H1 (cell line): ENCODE data around the gene GCH1. TPM values are rescaled to one million over a fixed set of nuclear protein-coding genes. Genes with fewer than 3 reads are reported as not detected.

Experiments
- CTCF ChIA-PET: fragments of 300-600 bp; sonication (Branson Sonifier 250); formaldehyde crosslinking; loops from one replicate; lab custom pipeline; 2021; ENCODE audit not compliant: partially characterized antibody; lab: Charles Lee
- POLR2A ChIA-PET: fragments of 300-600 bp; sonication (Branson Sonifier 250); formaldehyde crosslinking; loops from one replicate; lab custom pipeline; 2021; ENCODE audit warnings: inconsistent platforms; ENCODE audit not compliant: partially characterized antibody; lab: Charles Lee
- DNase-seq, 2 experiments: peaks; one replicate each; pipeline versions ENCODE4 v3.0.0 to v3.0.0-alpha.2; 2010 to 2022; ENCODE audit warnings: low spot score in 2 of 2, low read depth in 1 of 2, mixed read lengths in 1 of 2
- FAIRE-seq: peaks from 2 replicates; lab custom pipeline; 2011; peaks lifted over from hg19 to GRCh38; lab: Jason Lieb, UNC
- H2AFZ ChIP-seq: 2 replicates; pipeline ENCODE4 v1.8.1; 2012; ENCODE audit warnings: low read length, inconsistent platforms
- H2AK5ac ChIP-seq: 2 replicates; pipeline ENCODE4 v1.6.1; 2013; ENCODE audit warnings: low read depth, low read length
- H2BK120ac ChIP-seq: replicated peaks from 2 replicates; pipeline ENCODE3; 2013; ENCODE audit warnings: low read depth, low read length, inconsistent platforms
- H2BK12ac ChIP-seq: 2 replicates; pipeline ENCODE4 v1.6.1; 2013; ENCODE audit warnings: low read depth, low read length
- H2BK15ac ChIP-seq: 2 replicates; pipeline ENCODE4 v1.6.1; 2013; ENCODE audit warnings: low read length
- H2BK20ac ChIP-seq: 2 replicates; pipeline ENCODE4 v1.6.1; 2013; ENCODE audit warnings: low read length
- H2BK5ac ChIP-seq: 2 replicates; pipeline ENCODE4 v1.6.1; 2013; ENCODE audit warnings: low read depth, low read length
- H3K14ac ChIP-seq: 2 replicates; pipeline ENCODE4 v1.6.1; 2013; ENCODE audit warnings: inconsistent platforms; ENCODE audit not compliant: insufficient read length
- H3K18ac ChIP-seq: 2 replicates; pipeline ENCODE4 v1.6.1; 2013; ENCODE audit warnings: low read length; ENCODE audit errors: extremely low read depth
- H3K23ac ChIP-seq: 2 replicates; pipeline ENCODE4 v1.6.1; 2013; ENCODE audit warnings: inconsistent platforms; ENCODE audit not compliant: insufficient read length
- H3K23me2 ChIP-seq: 2 replicates; pipeline ENCODE4 v1.6.1; 2013; ENCODE audit warnings: low read depth, low read length
- H3K27ac ChIP-seq: 2 replicates; pipeline ENCODE4 v1.6.1; 2011; ENCODE audit warnings: low read depth, low read length, inconsistent platforms
- H3K27me3 ChIP-seq, 4 experiments: replicated peaks in 1 of 4; 1 replicate in 1 of 4; 2 replicates in 3 of 4; pipeline versions ENCODE4 v1.6.1 to v1.8.1; 2011 to 2013; ENCODE audit warnings: low read length in 3 of 4, mild to moderate bottlenecking in 3 of 4, inconsistent platforms in 2 of 4, mixed read lengths in 2 of 4, moderate library complexity in 1 of 4; ENCODE audit not compliant: control insufficient read depth in 3 of 4, insufficient read depth in 3 of 4; ENCODE audit errors: extremely low read depth in 1 of 4
- H3K36me3 ChIP-seq, 4 experiments: 2 replicates each; pipeline versions ENCODE4 v1.6.1 to v1.8.1; 2011 to 2013; ENCODE audit warnings: mild to moderate bottlenecking in 4 of 4, low read length in 3 of 4, moderate library complexity in 2 of 4, control low read depth in 1 of 4, inconsistent platforms in 1 of 4; ENCODE audit not compliant: insufficient read depth in 4 of 4, control insufficient read depth in 2 of 4
- H3K4ac ChIP-seq: replicated peaks from 2 replicates; pipeline ENCODE3; 2013; ENCODE audit warnings: low read length, low read depth, mixed read lengths, inconsistent platforms; ENCODE audit not compliant: insufficient read length
- H3K4me1 ChIP-seq, 4 experiments: replicated peaks in 1 of 4; 1 replicate in 1 of 4; 2 replicates in 3 of 4; pipeline versions ENCODE4 v1.6.1 to v1.8.1; 2011 to 2013; ENCODE audit warnings: low read length in 3 of 4, inconsistent platforms in 2 of 4, mixed read lengths in 1 of 4; ENCODE audit not compliant: insufficient read depth in 4 of 4, control insufficient read depth in 3 of 4
- H3K4me2 ChIP-seq, 2 experiments: 2 replicates each; pipeline versions ENCODE4 v1.6.1 to v1.8.1; 2011 to 2013; ENCODE audit warnings: low read depth in 2 of 2, low read length in 2 of 2, control low read depth in 1 of 2, inconsistent platforms in 1 of 2, mild to moderate bottlenecking in 1 of 2; ENCODE audit not compliant: insufficient read depth in 1 of 2
- H3K4me3 ChIP-seq, 4 experiments: fragments of 200-600, 300-600 bp in 1 of 4; sonication (generic), shearing (Covaris generic), sonication (Bioruptor Twin) in 1 of 4; 2 replicates each; pipeline versions ENCODE4 v1.5.1 to v1.8.1; 2011 to 2016; ENCODE audit warnings: low read length in 4 of 4, low read depth in 3 of 4, control low read depth in 2 of 4, inconsistent platforms in 2 of 4, mild to moderate bottlenecking in 2 of 4, mixed read lengths in 1 of 4, moderate library complexity in 1 of 4; ENCODE audit not compliant: insufficient read depth in 2 of 4; ENCODE audit errors: extremely low read depth in 1 of 4
- H3K56ac ChIP-seq: replicated peaks from 2 replicates; pipeline ENCODE3; 2013; ENCODE audit warnings: low read depth, mild to moderate bottlenecking, mixed read lengths, low read length, inconsistent platforms; ENCODE audit not compliant: insufficient read length
- H3K79me1 ChIP-seq: 2 replicates; pipeline ENCODE4 v1.6.1; 2013; ENCODE audit warnings: low read depth, low read length, control low read depth
- H3K79me2 ChIP-seq, 2 experiments: 2 replicates each; pipeline versions ENCODE4 v1.6.1 to v1.8.1; 2012 to 2013; ENCODE audit warnings: low read length in 2 of 2, mild to moderate bottlenecking in 2 of 2, inconsistent platforms in 1 of 2; ENCODE audit not compliant: insufficient read depth in 2 of 2, control insufficient read depth in 1 of 2
- H3K9ac ChIP-seq, 4 experiments: replicated peaks in 1 of 4; 1 replicate in 1 of 4; 2 replicates in 3 of 4; pipeline versions ENCODE4 v1.6.1 to v1.8.1; 2011 to 2013; ENCODE audit warnings: low read depth in 3 of 4, low read length in 3 of 4, control low read depth in 2 of 4, mild to moderate bottlenecking in 2 of 4, moderate library complexity in 2 of 4, inconsistent platforms in 1 of 4; ENCODE audit errors: extremely low read depth in 1 of 4
- H3K9me3 ChIP-seq, 2 experiments: 2 replicates each; pipeline versions ENCODE4 v1.6.1 to v1.8.1; 2012 to 2013; ENCODE audit warnings: mild to moderate bottlenecking in 2 of 2, moderate library complexity in 2 of 2, control low read depth in 1 of 2, inconsistent platforms in 1 of 2, low read depth in 1 of 2, low read length in 1 of 2, mixed read lengths in 1 of 2; ENCODE audit not compliant: insufficient read depth in 2 of 2
- H4K20me1 ChIP-seq, 2 experiments: replicated peaks in 1 of 2; 2 replicates each; pipeline versions ENCODE3 to v1.8.1; 2011 to 2013; ENCODE audit warnings: inconsistent platforms in 2 of 2, low read length in 2 of 2, mild to moderate bottlenecking in 1 of 2; ENCODE audit not compliant: insufficient read depth in 2 of 2, control insufficient read depth in 1 of 2
- H4K5ac ChIP-seq: 2 replicates; pipeline ENCODE4 v1.6.1; 2013; ENCODE audit warnings: low read length, low read depth, mixed read lengths, inconsistent platforms; ENCODE audit not compliant: insufficient read length
- H4K8ac ChIP-seq: 2 replicates; pipeline ENCODE4 v1.8.0; 2013; ENCODE audit warnings: mild to moderate bottlenecking, moderate library complexity, low read length, inconsistent platforms; ENCODE audit not compliant: insufficient read depth; ENCODE audit errors: extremely low read depth
- H4K91ac ChIP-seq: replicated peaks from 2 replicates; pipeline ENCODE3; 2013; ENCODE audit warnings: low read length, mixed read lengths, inconsistent platforms; ENCODE audit not compliant: insufficient read length
- E2F6 ChIP-seq: IDR thresholded peaks from 2 replicates; pipeline ENCODE4 v1.6.1; 2012; ENCODE audit warnings: inconsistent platforms
- KDM5A ChIP-seq: fragments of 200-600 bp; IDR thresholded peaks from 2 replicates; pipeline ENCODE4 v1.7.1; 2012; ENCODE audit warnings: mild to moderate bottlenecking, low read length, inconsistent platforms, mixed read lengths
- TAF7 ChIP-seq: optimal IDR thresholded peaks from 2 replicates; pipeline ENCODE3; 2011; ENCODE audit warnings: low read depth, mild to moderate bottlenecking, inconsistent platforms, low read length, moderate library complexity, borderline replicate concordance
- polyA plus RNA-seq, 7 experiments: library from polyadenylated mRNA; depleted of rRNA in 3 of 7; stranded (reverse) in 5 of 7; unstranded in 2 of 7; fragments of >200 nt in 5 of 7; fragments of 200-250 nt in 2 of 7; gene quantifications; 1 replicate in 5 of 7; 2 replicates in 1 of 7; 4 replicates in 1 of 7; pipeline versions ENCODE4 v1.2.1 to v1.2.3, GENCODE V29; 2011 to 2013; ENCODE audit warnings: missing spikeins in 2 of 7, mixed read lengths in 2 of 7
- total RNA-seq: library from RNA; stranded (reverse); fragmentation: NEBNext Ultra II Directional; extraction: Animal tissue kit (Norgen Biotek cat#: 25700); gene quantifications from 2 replicates; pipeline ENCODE4 v1.2.1, GENCODE V29; 2021

GCH1 gene
- total and polyA plus RNA-seq, 2 of the 8 experiments (the other 6 are each of a cell fraction or from before 2014, with no cell fraction given) = 7.3 to 7.9 TPM

DNA sequence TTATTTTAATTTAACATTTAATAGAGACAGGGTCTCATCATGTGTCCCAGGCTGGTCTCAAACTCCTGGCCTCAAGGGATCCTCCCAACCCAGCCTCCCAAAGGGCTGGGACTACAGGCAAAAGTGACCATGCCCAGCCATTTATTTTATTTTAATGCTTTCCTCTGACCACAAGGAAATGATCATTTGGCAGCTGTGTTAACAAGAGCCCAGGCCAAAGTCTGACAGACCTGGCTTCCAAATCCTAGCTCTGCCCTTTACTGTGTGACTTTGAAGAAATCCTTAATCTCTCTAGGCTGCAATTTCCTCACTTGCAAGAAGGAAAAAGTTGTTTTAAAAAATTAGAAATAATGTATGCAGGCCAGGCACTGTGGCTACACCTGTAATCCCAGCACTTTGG, 16.7 kb upstream of the GCH1 start:
- DNase-seq (no peak), FAIRE-seq (no peak)
- H3K79me2 ChIP-seq = no peaks in the 10 kb centered on the region
- no peak overlapping the region for H3K23ac ChIP-seq
- no peaks in the 10 kb centered on the region for H4K20me1 ChIP-seq
- no peak overlapping the region for H3K4me3 ChIP-seq
- H2AK5ac ChIP-seq = no peak overlapping the region
- no peak overlapping the region for H3K14ac ChIP-seq
- no peak overlapping the region for H3K56ac ChIP-seq
- H2AFZ ChIP-seq = no peak overlapping the region
- H3K36me3 ChIP-seq = no peaks in the 10 kb centered on the region
- POLR2A ChIA-PET = interaction anchor here (0.6 to 2.3 kb wide), 3 partner anchors 12 to 319 kb away, joined by 3 to 11 read pairs (median 3); partner anchors contain the start of gene GCH1
- H3K4me2 ChIP-seq = no peak overlapping the region
- H3K27ac ChIP-seq = no peak overlapping the region
- H3K18ac ChIP-seq = no peak overlapping the region
- no peak overlapping the region for H3K9ac ChIP-seq
- H2BK120ac ChIP-seq = no peak overlapping the region
- H3K9me3 ChIP-seq = no peaks in the 10 kb centered on the region
- H2BK5ac ChIP-seq = no peak overlapping the region
- H4K8ac ChIP-seq = no peak overlapping the region
- no peaks in the 10 kb centered on the region for H3K4me1 ChIP-seq
- H2BK15ac ChIP-seq = no peak overlapping the region
- no peaks in the 10 kb centered on the region for H3K79me1 ChIP-seq
- H2BK20ac ChIP-seq = no peak overlapping the region
- no peak overlapping the region for H2BK12ac ChIP-seq
- no peaks in the 10 kb centered on the region; the same call in 1 of the 2 replicates for H3K23me2 ChIP-seq
- H3K27me3 ChIP-seq = no peaks in the 10 kb centered on the region
- H3K4ac ChIP-seq = no peak overlapping the region
- no peak overlapping the region for H4K91ac ChIP-seq
- CTCF ChIA-PET = no interaction called here
- TF ChIP-seq KDM5A = no peak
- TF ChIP-seq TAF7 = no peak
- no peak for TF ChIP-seq E2F6
- H4K5ac ChIP-seq = no peak overlapping the region
